Raji (cell line): ENCODE data around the gene CELF6.

Source experiments
- POLR2A ChIP-seq: IDR thresholded peaks from 2 replicates; pipeline ENCODE4 v1.6.1; 2011; ENCODE audit warnings: low read depth, low read length, control low read depth; ENCODE audit not compliant: insufficient read depth

CELF6 gene

GRCh38 chr15:72289597-72290325 is 30.2 kb downstream of the CELF6 start:
- no peak for TF ChIP-seq POLR2A

GRCh38 chr15:72288796-72289596 is 31.0 kb downstream of the CELF6 start:
- no peak for TF ChIP-seq POLR2A

- no peak for TF ChIP-seq POLR2A
These were observed 33.9 kb downstream of the CELF6 start for GRCh38 chr15:72285927-72286516.

GRCh38 chr15:72285402-72285801 is 34.6 kb downstream of the CELF6 start:
- TF ChIP-seq POLR2A: no peak

- no peak for TF ChIP-seq POLR2A
These were observed 35.2 kb downstream of the CELF6 start for GRCh38 chr15:72284781-72285180.

- no peak for TF ChIP-seq POLR2A
These were observed 38.2 kb downstream of the CELF6 start for GRCh38 chr15:72281713-72282112.

- TF ChIP-seq POLR2A: no peak
These were observed 39.2 kb downstream of the CELF6 start for GRCh38 chr15:72280751-72281150.

- TF ChIP-seq POLR2A: no peak
These were observed 41.2 kb downstream of the CELF6 start for GRCh38 chr15:72278737-72279136.

GRCh38 chr15:72276326-72276700 is 43.6 kb downstream of the CELF6 start:
- TF ChIP-seq POLR2A: no peak

- TF ChIP-seq POLR2A: no peak; the same call in 1 of the 2 replicates
These were observed 47.0 kb downstream of the CELF6 start for GRCh38 chr15:72272997-72273352.

- peak; percentile 73 for TF ChIP-seq POLR2A
These were observed 47.6 kb downstream of the CELF6 start, which contains the start of gene PARP6 for GRCh38 chr15:72272213-72272996. Gene PARP6 (minus strand): TSS chr15:72272554. CDS start chr15:72267477, 5,077 bp downstream.

- no peak for TF ChIP-seq POLR2A
These were observed 48.1 kb downstream of the CELF6 start for GRCh38 chr15:72271895-72272212.

- no peak for TF ChIP-seq POLR2A
These were observed 48.7 kb downstream of the CELF6 start for GRCh38 chr15:72271221-72271620.

- no peak for TF ChIP-seq POLR2A
These were observed 50.2 kb downstream of the CELF6 start for GRCh38 chr15:72269739-72270138.

GRCh38 chr15:72265031-72265430 is 54.9 kb downstream of the CELF6 start:
- no peak for TF ChIP-seq POLR2A
